Stimulated activated naive CD4-positive, alpha-beta T cell (primary cell): ENCODE results near the gene PIK3R5.
"Not testable (repeated sequence)": the region's sequence is repeated elsewhere in the genome, so short reads cannot be mapped to it uniquely, and the experiment has no call there.

Experiments used
- DNase-seq, 6 experiments: peaks; one replicate each; lab custom pipeline; 2025; lab: John Stamatoyannopoulos, UW

PIK3R5 gene

DNA sequence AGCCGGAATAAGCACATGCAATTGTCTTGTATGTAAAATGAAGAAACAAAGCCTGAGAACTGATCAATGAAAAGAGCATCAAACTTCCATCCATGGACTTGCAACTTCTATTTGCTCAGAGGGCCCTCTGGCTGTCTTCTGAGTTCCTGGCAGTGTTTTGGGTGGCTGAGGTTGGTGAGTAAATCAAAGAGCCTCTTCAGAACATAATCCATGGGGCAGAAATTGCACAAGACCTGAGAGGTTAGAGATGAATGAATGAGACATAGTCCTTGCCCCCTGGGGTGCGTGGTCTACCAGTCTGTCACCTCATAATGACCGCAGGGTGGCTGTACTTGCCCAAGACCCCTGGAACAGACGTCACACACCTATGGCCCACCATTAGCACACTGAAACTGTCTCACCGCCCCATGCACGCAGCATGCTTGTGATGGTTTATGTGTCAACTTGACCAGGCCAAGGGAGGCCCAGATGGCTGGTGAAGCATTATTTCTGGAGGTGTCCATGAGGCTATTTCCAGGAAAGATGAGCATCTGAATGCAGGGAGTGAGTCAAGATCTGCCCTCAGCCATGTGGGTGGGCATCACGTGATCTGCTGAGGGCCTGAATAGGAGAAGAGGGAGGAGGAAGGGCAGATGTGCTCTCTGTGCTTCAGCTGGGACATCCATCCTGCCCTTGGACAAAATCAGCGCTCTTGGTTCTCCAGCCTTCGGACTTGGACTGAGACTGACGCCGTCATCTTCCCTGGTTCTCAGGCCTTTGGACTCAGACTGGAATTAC, 106.3 kb downstream of the PIK3R5 start:
- no peak for DNase-seq

DNA sequence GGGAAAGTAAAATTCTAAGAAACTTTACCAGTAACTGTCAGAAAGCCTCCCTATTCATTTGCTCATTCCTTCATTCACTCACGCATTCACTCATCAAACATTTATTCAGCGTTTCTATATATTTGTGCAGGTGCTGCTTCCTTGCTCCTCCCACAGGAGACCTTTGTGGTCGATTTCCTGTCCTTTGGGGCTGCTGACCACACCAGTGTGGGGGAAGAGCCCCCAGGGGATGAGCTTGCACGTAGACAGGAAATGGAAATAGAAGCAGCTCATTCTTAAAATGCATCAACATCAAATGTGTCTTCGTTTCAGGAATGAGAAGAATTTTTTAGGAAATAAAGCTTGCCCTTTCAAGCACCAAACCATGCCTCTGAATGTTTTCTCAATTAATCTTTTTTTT, 107.6 kb downstream of the PIK3R5 start:
- DNase-seq, result peak in 3 of 6 experiments; percentile 8 to 22 (median 18)

DNA sequence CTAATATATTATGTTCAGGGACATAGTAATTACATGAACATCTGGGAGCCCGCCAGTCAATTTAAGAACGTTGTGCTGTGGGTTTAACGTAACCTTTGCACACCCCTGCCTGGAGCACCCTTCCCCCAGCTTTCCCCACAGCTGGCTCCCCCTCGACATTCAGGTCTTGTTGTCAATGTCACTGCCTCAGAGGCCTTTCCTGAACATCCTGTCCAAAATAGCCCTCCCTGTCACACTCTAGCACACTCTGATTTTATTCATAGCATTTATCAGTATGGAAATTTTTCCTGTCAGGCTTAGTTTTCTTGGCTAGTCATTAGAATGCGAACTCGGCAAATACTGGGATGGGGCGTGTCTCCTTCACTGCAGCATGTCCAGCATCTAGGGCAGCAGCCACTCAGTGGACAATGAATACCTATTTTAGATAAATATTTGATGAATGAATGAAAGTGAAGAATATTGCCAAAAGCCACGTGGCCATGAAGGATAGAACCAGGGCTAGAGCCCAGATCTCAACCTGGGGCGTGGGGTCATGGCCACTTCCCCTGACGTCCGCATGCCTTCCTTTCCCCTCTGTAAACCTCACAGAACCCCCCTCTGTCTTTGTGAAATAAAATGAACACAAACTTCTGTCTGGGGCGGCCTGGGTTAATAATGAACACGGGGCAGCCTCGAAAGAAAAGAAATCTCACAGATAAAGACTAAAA, 108.5 kb downstream of the PIK3R5 start:
- DNase-seq, result no peak

DNA sequence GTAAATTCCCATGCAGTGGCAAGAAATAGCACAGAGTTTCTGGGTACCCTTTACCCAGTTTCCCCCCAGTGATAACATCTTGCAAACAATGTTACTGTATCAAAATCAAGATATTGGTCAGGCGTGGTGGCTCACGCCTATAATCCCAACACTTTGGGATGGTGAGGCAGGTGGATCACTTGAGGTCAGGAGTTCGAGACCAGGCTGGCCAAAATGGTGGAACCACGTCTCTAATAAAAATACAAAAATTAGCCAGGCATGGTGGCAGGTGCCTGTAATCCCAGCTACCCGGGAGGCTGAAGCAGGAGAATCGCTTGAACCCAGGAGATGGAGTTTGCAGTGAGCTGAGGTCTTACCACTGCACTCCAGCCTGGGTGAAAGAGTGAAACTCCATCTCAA, 109.3 kb downstream of the PIK3R5 start:
- not testable (repeated sequence) for DNase-seq

DNA sequence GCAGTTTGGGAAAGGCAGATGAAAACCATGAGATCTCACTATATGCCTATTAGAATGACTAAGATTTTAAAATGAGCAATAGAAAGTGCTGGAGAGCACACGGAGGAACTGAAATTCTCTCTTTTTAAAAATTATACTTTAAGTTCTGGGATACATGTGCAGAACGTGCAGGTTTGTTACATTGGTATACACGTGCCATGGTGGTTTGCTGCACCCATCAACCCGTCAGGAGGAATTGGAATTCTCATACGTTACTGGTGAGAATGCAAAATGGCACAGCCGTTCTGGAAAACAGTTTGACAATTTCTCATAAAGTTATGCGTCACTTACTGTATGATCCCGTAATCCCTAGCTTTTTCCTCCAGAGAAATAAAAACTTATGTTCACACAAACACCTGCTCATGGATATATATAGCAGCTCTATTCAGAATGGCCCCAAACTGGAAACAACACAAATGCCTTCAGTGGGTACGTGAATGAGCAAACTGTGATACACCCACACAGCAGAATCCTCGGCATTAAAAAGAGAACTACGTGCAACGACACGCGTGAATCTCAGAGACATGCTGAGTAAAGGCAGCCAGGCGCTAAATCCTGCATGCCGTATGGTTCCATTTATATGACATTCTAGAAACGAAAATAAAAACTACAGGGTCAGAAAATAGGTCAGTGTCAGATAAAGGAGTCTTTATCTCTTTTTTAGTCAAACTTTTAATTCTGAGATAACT, 109.9 kb downstream of the PIK3R5 start:
- DNase-seq, result no peak

DNA sequence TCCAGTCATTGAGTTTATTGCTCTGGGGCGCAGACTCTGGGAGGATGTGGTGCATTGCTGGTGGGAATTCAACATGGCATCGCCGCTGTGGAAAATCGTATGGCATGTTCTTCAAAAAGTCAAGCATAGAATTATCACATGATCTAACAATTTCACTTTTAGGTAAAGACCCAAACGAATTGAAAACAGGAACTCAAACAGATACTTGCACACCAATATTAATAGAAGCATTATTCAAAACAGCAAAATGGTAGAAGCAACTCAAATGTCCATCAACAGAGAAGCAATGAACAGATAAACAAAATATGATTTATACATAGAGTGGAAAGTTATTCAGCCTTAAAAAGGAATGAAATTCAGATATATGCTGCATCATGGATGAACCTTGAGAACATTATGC, 113.9 kb downstream of the PIK3R5 start:
- no peak for DNase-seq

DNA sequence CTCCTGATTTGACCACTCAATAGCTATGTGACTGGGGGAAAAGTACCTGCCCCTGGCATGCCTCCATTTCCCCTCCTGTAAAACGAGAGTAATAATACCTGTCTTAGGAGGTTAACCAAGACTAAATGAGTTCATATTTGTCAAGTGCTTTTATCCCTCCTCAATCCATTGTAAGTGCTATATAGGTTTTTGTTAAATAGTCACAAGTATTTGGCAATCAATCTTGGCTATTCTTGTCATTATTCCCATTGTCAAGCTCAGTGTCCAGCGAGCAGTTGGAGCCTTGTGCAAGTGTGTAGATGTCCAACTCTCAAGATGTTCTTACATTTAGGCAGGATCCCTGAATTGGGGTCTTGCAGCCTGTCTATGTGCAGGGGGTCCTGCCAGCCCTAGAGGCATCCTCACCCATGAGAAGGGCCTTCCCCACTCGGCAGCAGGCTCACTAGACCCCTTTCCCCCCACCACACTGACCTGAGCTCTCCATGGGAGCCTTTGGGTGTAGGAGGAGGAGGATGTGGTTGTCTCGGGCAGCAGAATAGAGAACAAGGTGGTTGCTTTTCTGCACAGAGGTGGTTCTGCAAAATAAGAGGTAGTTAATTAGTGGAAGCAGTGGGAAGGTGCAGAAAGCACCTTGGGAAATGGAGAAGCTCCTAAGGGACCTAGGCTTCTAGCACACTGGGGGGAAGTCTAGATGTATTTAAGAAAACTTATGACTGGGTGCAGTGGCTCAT, 116.0 kb downstream of the PIK3R5 start:
- DNase-seq, result no peak

DNA sequence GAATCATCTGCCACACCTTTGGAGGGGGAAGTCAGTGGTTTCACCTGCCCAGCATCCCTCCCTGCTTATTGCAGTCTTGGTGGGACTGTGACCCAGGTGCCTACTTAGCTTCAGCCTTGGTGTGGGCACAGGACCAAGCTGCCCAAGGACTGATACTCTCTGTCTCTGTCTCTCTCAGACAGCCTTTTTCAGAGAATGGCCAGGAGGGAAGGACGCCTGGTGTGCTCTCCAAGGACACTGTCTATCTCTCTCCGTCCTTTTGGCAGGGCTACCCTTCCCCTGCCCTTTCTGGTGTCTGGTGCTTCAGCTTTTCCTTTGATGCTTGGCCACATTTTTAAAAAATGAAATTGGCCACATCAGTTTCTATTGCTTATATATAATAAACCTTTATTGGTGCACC, 117.6 kb downstream of the PIK3R5 start:
- no peak for DNase-seq

DNA sequence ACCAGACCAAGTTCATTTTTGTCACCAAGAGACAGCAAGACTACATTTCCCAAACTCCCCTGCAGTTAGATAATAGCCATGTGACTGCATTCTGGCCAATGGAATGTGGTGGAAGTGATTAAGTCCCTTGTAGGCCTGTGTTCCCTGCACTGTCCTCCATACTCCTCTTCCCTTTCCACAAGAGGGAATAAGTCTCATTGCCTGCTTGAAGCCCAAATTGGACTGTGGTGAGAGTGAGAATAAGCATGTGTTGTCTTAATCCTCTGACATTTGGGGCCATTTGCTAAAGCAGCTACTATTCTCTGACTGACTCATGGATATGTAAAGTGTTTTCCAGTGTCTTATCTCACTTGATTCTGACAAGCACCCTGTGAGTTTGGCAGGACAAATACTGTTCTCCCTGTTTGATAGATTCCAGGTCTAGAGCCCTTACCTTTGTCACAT, 118.7 kb downstream of the PIK3R5 start:
- peak in 1 of 6 experiments; percentile 4 for DNase-seq

DNA sequence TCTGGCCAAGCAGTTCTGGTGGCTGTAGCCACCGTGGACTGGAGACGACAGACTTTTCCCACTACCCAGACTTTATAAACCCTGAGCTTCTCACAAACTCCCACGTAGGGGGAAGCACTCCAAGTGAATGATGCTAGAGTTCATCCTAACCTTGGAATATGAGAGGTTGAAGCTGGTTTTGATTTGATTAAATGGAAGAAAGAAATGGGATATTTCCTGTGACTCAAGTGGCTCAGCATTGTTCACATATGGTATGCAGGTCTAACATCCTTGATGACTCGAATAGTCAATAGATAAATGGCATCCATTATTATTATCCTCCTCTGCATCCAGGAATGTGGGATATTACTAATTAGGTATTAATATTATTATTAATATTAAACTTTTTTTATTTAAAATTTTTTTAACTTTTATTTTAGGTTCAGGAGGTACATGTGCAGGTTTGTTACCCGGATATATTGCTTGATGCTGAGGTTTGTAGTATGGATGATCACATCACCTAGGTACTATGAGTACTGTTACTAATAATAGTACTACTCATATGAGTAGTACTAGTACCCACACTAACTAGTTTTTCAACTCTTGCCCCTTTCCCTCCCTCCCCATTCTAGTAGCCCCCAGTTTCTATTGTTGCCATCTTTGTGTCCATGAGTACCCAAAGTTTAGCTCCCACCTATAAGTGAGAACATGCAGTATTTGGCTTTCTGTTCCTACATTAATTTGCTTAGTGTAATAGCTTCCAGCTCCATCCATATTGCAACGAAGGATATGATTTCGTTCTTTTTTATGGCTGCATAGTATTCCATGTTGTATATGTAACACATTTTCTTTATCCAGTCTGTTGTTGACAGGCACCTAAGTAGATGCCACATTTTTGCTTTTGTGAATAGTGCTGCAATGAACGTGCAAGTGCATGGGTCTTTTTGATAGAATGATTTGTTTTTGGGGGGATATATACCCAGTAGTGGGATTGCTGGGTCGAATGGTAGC, 121.0 kb downstream of the PIK3R5 start:
- DNase-seq, result no peak

DNA sequence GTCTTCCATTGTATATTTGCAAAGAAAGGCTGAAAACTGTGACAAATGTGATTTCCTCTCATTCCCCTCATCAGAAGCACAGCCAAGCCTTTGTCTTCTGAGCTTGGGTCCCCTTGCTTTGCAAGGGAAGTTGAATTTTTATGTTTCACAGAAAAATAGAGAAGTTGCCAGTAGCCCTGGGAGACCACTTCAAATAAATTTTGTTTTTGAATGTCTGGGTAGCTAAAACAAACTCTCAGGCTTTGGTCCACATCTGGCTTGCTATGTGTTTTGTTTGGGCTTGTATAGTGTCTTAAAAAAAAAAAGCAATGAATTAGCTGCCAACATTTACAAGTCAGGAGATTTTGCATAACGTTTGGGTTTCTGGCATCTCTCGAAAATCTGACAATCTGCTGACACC, 122.2 kb downstream of the PIK3R5 start:
- DNase-seq, result no peak

DNA sequence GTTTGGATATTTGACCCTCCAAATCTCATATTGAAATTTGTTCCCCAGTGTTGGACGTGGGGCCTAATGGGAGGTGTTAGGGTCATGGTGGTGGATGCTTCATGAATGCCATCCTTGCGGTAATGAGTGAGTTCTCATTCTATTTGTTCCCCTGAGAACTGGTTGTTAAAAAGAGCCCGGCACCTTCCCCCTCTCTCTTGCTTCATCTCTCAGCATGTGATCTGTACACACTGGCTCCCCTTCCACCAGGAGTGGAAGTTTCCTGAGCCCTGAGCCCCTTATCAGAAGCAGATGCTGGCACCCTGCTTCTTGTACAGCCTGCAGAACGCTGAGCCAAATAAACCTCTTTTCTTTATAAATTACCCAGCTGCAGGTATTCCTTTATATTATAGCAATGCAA, 123.7 kb downstream of the PIK3R5 start:
- DNase-seq, result no peak

DNA sequence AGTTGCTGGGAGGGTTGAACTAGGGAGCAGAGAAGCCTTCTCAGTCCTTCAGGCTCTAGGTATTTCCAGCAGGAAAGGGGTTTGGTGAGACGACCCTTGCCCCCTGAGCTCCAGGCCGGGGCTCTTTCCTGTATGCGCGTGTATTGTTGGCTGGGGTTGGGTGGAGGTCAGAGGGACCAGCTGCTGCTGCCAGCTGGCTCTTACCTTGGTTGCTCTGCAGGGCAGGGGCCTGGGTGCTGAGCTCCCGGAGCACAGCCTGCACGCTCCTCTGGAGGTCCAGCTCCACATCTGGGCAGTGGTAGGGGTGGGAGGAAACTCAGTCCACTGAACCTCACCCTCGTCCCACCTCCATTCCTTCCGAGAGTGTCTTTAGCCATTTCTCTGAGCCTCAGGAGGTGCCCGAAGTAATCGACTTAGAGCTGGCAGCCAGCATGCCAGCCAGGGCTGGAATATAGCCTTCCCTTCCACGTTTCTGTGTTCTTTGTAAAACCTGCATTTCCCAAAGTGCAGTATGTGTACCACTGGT, 126.0 kb downstream of the PIK3R5 start:
- DNase-seq, result no peak

DNA sequence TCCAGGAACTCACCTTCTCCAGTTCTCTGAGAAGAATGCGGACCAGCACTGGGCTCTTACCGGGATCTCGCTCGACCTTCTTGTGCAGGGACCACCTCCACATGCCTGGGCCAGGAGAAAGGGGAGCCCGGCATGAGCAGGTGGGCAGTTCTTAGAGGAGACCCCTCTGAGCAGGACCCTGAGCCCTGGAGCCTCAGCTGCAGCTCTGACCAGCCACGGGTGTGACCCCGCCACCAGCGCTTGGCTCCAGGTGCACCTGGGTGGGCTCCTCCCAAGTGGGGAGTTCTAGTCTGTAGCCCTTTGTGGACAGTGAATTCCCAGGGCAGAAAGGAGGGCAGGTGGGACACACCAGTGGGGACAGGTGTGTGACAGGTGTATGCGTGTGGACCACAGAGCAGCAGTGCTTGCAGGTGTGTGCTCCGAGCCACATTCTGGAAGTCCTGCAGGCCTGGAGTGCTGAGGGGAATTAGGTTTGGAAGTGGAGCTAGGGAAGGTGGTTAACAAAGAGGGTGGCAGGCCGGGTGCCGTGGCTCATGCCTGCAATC, 126.9 kb downstream of the PIK3R5 start:
- no peak for DNase-seq

DNA sequence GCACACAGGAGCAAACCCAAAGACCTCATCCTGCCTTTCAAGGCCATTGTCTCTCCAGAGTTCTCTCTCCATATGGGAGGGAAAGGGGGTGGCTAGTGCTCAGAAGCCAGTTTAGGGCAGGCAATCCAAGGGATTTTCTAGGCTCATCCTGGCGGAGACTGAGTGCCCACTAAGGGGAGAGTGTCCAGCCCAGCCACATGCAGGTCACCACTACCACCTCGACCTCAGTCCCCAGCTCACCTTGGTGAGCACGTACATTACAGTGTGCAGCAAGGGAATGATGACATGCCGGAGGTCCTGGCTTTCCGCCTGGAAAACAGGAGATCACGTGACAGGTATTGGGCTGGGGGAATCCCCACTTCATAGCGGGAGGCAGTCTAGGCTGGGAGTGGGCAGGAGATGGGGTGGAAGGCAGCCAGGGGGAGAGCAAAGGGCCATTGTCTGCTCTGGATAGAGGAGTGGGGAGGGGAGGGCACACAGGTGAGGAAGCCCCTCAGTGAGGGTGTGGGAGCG, 127.9 kb downstream of the PIK3R5 start:
- DNase-seq, result no peak

DNA sequence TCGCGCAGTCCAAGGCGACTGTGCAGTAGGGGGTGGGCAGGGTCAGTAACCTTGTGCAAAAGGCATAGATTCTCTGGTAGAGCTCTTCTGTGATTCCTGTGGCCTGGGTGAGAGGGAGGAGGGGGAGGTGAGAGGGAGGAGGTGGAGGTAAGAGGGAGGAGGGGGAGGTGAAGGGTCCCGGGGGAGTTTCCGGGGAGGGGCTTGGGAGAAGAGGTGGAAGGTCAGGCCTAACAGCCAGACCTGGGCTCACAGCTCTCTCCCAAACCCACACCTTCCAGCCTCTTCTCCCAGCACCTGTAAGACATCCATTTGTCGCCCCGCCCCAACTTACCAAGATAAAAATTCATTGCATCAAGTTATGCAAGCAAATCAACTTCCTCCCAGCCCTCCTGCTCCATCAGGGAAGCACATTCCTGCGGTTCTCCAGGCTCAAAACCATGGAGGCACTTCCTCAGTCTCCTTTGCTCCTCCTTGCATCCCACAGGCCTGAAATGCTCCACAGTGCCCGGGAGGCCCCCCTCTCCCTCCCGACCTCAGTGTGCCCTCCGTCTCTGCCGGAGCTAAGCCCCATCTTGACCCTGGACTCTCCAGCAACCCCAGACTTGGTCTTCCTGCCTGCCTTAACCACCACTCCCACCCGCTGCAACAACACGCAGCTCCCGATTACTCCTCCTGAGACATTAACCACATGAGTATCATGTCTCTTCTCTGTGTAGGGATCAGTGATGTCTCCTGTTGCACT, 128.5 kb downstream of the PIK3R5 start:
- no peak for DNase-seq

DNA sequence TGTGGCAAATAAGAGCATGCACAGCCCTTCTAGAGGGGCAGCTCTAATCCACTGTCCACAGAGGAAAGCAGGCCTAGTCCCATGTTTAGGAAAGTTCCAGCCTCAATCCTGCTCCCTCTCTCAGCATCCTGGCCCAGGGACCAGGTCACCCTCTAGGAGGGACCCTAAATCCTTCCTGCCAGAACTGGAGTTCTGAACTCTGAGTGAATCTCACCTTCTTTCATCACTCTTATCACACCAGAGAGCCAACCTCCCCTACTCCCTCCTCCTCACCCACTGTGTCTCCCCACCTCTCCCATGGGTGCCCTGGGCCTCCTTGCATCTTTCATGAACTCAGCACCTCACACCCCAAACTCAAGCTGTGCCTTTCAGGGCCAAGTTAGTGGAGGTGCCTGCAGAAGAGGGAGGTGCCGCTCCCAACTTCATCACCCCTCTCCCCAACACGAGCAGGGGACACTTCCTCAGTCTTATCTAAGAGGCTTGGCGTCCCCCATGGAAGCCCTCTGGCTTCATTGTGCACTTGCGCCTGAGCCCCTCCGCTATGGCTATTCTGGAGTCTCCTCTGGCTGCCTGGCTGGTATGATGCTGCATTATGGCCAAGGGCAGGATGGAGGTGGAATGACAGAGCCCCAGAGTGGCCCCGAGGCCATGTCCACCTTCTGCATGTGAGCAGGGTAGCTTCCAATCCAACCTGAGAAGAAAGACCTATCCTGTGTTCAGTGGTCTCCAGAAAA, 129.7 kb downstream of the PIK3R5 start:
- DNase-seq, result no peak

DNA sequence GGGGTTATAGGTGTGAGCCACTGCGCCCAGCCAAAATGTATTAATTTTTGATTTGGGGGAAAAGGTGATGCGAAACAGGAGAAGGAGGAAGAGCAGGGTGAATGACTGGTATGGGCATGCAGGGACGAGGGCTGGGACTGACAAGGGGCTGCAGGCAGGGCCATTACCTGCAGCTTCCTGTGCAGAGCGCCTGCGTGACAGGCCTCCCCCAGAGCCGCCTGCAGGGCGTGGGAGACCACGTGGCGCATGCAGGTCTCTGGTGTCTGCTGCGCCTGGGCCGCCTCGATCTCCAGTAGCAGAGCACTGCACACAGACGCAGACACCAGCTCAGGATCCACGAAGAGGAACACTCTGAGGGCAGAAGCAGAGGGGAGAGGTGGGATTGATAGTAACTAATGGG, 130.4 kb downstream of the PIK3R5 start:
- DNase-seq, result no peak
